NT2/D1 (cell line): ENCODE results near the gene PA2G4.

Experiments used
- SUZ12 ChIP-seq: IDR thresholded peaks from 2 replicates; pipeline ENCODE4 v1.6.1; 2011; ENCODE audit not compliant: insufficient read length, insufficient read depth; ENCODE audit errors: extremely low read depth
- YY1 ChIP-seq: IDR thresholded peaks from 2 replicates; pipeline ENCODE4 v1.6.1; 2011; ENCODE audit not compliant: insufficient read length, insufficient read depth
- ZNF274 ChIP-seq: IDR thresholded peaks from 2 replicates; pipeline ENCODE4 v1.6.1; 2011; ENCODE audit warnings: mild to moderate bottlenecking, low read depth, low read length

- TF ChIP-seq SUZ12, result no peak
- no peak for TF ChIP-seq YY1
- no peak for TF ChIP-seq ZNF274
Measured at GRCh38 chr12:56128670-56129205, 24.4 kb downstream of the PA2G4 start.
